Eye (tissue), 1 donor: ENCODE measurements around the gene MMP24.
"Not testable (repeated sequence)": the region's sequence is repeated elsewhere in the genome, so short reads cannot be mapped to it uniquely, and the experiment has no call there.

ENCODE experiments used
- DNase-seq: peaks from one replicate; pipeline ENCODE4 v3.0.0-alpha.2; 2015

MMP24 gene

DNA sequence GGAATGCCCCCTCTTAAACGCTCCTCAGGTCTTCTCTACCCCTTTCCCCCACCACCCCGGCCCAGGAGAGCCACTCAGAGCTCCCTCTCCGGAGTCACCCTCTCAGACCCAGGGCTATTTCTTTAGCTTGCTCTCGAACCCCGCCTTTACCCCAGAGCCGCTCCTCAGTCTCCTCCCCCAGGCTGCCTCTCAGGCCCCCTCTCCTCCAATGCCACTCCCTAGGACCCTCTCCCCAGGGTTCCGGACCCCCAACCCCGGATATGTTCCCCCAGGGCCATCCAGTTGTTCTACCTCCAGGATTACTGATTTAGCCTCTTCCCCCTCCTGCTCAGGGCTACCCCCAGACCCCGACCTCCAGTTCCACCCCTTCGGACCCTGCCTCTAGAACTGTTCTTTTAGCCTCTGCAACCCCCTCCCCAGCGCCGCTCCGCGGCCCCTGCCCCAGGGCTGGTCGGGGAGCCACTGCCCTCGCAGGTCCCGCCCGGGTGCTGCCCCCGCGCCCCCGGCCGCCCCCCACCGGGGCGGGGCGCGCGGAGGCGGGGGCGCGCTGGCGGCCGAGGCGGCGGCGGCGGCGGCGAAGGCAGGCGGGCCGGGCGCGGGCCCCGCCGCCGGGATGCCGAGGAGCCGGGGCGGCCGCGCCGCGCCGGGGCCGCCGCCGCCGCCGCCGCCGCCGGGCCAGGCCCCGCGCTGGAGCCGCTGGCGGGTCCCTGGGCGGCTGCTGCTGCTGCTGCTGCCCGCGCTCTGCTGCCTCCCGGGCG is at the start of gene MMP24:
MMP24 (plus strand) TSS at position 565 of the 758 bp plus-strand sequence; CDS start at position 614, 49 bp downstream.
- peak; percentile 21 for DNase-seq

- DNase-seq = no peak
Measured at GRCh38 chr20:35179292-35180212, 46.9 kb upstream of the MMP24 start.

GRCh38 chr20:35180266-35180665 is 46.2 kb upstream of the MMP24 start:
- DNase-seq = no peak

DNA sequence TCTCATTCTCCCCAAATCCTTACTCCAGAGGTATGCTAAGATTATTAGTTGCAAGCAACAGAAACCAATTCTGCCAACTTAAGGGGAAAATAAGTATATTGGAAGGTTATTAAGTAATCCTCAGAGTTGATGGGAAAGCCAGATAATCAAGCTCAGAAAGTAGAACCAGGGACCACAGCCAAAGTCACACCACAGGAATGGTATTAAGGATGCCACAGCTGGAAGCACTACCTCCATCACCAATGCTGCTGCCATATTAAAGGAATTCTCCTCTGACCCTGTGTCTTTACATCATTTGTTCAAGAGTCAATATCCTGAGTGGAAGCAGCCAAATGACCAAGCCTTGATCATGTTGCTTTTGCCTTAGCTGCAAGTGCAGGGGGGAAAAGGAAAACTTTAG is 44.8 kb upstream of the MMP24 start:
- no peak for DNase-seq

DNA sequence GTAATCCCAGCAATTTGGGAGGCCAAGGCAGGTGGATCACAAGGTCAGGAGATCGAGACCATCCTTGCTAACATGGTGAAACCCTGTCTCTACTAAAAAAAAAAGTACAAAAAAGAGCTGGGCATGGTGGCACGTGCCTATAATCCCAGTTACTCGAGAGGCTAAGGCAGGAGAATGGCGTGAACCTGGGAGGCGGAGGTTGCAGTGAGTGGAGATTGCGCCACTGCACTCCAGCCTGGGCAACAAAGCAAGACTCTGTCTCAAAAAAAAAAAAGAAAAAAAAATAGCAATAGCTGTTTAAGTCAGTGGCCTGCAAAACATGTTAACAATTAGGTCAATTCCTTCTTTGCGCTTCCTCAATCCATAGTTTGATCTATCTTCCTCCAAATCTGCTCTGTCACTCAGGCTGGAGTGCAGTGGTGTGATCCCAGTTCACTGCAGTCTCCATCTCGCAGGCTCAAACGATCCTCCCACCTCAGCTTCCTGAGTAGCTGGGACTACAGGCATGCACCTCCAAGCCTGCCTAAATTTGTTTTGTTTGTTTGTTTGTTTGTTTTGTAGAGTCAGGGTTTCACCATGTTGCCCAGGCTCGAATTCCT is 39.7 kb upstream of the MMP24 start:
- DNase-seq = not testable (repeated sequence)

DNA sequence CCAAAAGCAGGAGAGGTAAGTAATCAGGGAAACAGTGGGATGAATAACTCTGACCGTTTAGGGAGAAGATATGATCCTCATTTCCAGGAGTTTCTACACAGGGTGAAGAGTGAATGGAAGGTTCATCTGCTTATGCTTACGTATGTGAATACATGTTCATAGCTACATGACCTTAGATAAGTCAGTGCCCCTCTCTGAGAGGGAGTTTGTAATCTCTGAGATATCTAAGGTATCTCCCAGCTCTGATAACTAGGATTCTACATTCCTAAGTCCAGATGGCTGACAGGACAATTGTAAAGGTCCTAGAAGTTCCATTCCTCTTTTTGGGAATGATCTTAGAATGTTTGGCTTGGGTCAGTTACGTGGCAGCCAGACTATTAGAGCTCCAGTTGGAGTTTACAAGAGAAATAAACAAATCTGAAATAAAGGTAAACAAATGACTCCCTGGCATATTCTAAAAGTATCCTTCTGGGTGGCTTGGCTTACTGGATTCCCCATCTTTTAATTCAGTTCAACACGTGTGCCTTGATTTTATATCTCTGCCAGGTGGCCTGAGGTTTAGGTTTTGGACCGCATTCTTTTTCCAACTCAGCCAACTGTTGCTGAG is 38.8 kb upstream of the MMP24 start:
- DNase-seq = no peak

DNA sequence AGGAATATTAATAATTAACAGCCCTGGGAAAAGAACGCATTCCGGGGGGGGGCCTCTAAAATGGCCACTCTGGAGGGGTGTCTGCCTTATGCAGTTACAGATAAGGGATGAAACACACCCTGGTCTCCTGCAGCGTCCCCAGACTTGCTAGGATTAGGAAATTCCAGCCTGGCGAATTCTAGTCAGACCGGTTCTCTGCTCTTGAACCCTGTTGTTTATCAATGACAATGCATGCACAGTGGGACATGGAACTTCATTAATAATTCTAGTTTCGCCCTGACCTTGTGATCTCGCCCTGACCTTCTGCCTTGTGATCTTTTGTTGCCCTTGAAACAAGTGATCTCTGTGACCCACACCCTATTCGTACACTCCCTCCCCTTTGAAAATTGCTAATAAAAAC is 37.3 kb upstream of the MMP24 start:
- not testable (repeated sequence) for DNase-seq

GRCh38 chr20:35190556-35190955 is 35.9 kb upstream of the MMP24 start:
- DNase-seq = no peak

- no peak for DNase-seq
Measured at GRCh38 chr20:35191419-35192117, 34.9 kb upstream of the MMP24 start.

- no peak for DNase-seq
Measured at GRCh38 chr20:35192118-35192872, 34.2 kb upstream of the MMP24 start.

- DNase-seq = not testable (repeated sequence)
Measured at GRCh38 chr20:35193031-35193791, 33.3 kb upstream of the MMP24 start.

DNA sequence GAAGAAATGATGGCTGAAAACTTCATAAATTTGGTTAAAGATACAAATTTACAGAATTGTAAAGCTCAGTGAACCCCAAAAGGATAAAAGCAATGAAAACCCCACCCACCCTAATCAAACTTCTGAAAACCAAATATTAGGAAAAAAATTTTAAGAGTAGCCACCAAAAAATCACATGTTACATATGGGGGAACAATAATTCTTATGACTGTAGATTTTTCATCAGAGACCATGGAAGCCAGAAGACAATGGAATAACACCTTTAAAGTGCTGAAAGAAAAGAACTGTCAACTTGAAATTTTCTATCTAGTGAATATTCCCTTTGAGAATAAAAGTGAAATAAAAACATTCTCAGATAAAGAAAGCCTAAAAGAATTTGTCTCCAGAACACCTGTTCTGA is 30.2 kb upstream of the MMP24 start:
- no peak for DNase-seq

DNA sequence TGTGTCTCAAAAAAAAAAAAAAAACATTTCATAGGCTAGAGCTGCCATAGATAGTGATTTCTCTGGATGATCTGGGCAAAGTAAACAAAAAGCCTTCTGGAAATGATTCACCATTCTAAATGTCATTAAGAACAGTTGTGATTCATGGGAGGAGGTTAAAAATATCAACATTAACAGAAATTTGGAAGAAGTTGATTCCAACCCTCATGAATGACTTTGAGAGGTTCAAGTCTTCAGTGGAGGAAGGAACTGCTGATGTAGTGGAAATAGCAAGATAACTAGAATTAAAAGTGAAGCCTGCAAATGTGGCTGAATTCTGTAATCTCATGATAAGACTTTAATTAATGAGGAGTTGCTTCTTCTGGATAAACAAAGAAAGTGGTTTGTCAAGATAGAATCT is 26.8 kb upstream of the MMP24 start:
- DNase-seq = no peak

GRCh38 chr20:35200267-35200666 is 26.2 kb upstream of the MMP24 start:
- no peak for DNase-seq

GRCh38 chr20:35201467-35201866 is 25.0 kb upstream of the MMP24 start:
- DNase-seq = not testable (repeated sequence)

DNA sequence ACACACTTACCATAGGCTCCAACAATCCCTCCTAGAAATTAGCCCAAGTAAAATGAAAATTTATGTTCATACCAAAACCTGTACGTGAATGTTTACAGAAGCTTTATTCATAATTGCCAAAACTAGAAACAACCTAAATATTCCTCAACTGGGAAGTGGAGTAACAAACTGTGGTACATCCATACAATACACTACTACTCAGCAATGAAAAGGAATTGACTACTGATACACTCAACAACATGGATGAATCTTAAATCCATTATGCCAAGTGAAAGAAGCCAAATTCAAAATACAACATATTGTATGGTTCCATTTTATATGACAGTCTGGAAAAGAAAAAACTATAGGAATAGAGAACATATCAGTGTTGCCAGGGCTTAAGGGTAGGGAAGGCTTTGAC is 19.7 kb upstream of the MMP24 start:
- DNase-seq = no peak

DNA sequence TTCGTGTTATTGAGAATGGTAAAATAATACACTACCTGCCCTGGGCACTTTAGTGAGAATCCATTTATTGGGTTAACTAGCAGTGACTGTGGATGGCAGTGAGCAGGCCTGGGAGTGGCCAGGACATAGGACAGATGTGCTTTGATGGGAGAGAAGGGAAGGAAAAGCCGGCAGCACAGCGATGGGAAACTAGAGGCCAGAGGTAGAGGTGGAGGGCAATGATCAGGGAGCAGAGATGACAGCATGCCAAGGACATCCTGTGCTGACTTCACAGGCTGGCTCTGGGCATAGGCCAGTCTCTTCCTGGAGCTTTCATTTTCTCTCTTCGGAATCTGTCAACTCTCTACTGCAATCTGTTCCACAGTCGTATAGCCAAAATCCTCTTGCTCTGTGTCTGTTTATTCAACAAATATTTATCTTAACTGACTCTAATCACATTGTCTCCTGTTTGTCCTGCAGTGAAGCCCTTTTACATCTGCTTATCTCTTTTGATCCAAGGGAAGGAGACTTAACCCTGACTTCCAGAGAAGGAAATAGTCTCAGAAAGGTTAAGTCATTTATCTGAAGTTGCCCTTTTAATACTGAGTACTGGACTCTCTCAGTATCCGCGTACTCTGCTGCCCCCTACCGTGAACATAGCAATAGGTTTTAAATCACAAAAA is 18.4 kb upstream of the MMP24 start:
- peak; percentile 92 for DNase-seq

GRCh38 chr20:35215066-35215956 is 11.2 kb upstream of the MMP24 start:
- DNase-seq = no peak

- DNase-seq = no peak
Measured at GRCh38 chr20:35216541-35216940, 9.9 kb upstream of the MMP24 start.
